Stimulated activated effector memory CD8-positive, alpha-beta T cell treated with anti-CD3 and anti-CD28 coated beads, Interleukin-12 subunit alpha, Interleukin-12 subunit beta, amount 100 ng/mL, for 72 hours (primary cell): ENCODE measurements around the gene SLC35F4.

Experiments
- ATAC-seq: fragments of 150-1000 bp; cut with Tn5 transposase; 2 replicates; pipeline ENCODE4 v1.10.0; 2021
- DNase-seq, 2 donors: peaks; one replicate each; pipeline ENCODE4 v3.0.0; 2021 to 2022; ENCODE audit warnings: low spot score in 2 of 2
- H3K27ac Mint-ChIP-seq: one replicate; pipeline ENCODE4 v1.8.0; 2022; ENCODE audit warnings: mild to moderate bottlenecking, mixed read lengths
- H3K36me3 Mint-ChIP-seq: one replicate; pipeline ENCODE4 v1.8.0; 2022; ENCODE audit warnings: mild to moderate bottlenecking, mixed read lengths
- H3K4me1 Mint-ChIP-seq: one replicate; pipeline ENCODE4 v1.8.0; 2022; ENCODE audit warnings: mixed read lengths
- H3K4me3 Mint-ChIP-seq: one replicate; pipeline ENCODE4 v1.8.0; 2022; ENCODE audit warnings: mild to moderate bottlenecking, mixed read lengths
- H3K9me3 Mint-ChIP-seq: one replicate; pipeline ENCODE4 v1.8.0; 2022; ENCODE audit warnings: mixed read lengths

The SLC35F4 gene

GRCh38 chr14:57686304-57686703 is 179.6 kb downstream of the SLC35F4 start:
- Mint-ChIP-seq H3K4me3 (no peak overlapping the region), H3K4me1 (no peaks in the 10 kb centered on the region), H3K36me3 (no peaks in the 10 kb centered on the region), H3K27ac (no peak overlapping the region), H3K9me3 (peaks cover 5% of the 10 kb centered on the region)
- ATAC-seq (no peak), DNase-seq (no peak)

- Mint-ChIP-seq H3K9me3 (peaks cover 6% of the 10 kb centered on the region), H3K4me3 (no peak overlapping the region), H3K4me1 (no peaks in the 10 kb centered on the region), H3K27ac (no peak overlapping the region), H3K36me3 (no peaks in the 10 kb centered on the region)
- ATAC-seq, result no peak
- no peak for DNase-seq
Observed at GRCh38 chr14:57671021-57671420, 194.9 kb downstream of the SLC35F4 start.

- no peaks in the 10 kb centered on the region for H3K4me1 Mint-ChIP-seq
- DNase-seq (no peak), ATAC-seq (no peak)
- no peak overlapping the region for H3K27ac Mint-ChIP-seq
- no peaks in the 10 kb centered on the region for H3K9me3 Mint-ChIP-seq
- H3K36me3 Mint-ChIP-seq, result no peaks in the 10 kb centered on the region
- H3K4me3 Mint-ChIP-seq, result no peak overlapping the region
Observed at GRCh38 chr14:57660208-57660607, 205.7 kb downstream of the SLC35F4 start.

GRCh38 chr14:57659052-57659451 is 206.8 kb downstream of the SLC35F4 start:
- Mint-ChIP-seq H3K27ac (no peak overlapping the region), H3K9me3 (no peaks in the 10 kb centered on the region), H3K36me3 (no peaks in the 10 kb centered on the region), H3K4me1 (no peaks in the 10 kb centered on the region), H3K4me3 (no peak overlapping the region)
- DNase-seq (no peak), ATAC-seq (no peak)

- no peaks in the 10 kb centered on the region for H3K36me3 Mint-ChIP-seq
- H3K27ac Mint-ChIP-seq, result no peak overlapping the region
- ATAC-seq (no peak), DNase-seq (no peak)
- H3K4me3 Mint-ChIP-seq, result no peak overlapping the region
- no peaks in the 10 kb centered on the region for H3K9me3 Mint-ChIP-seq
- no peaks in the 10 kb centered on the region for H3K4me1 Mint-ChIP-seq
Observed at GRCh38 chr14:57657487-57657886, 208.4 kb downstream of the SLC35F4 start.

GRCh38 chr14:57656853-57657252 is 209.0 kb downstream of the SLC35F4 start:
- no peaks in the 10 kb centered on the region for H3K36me3 Mint-ChIP-seq

GRCh38 chr14:57652769-57653168 is 213.1 kb downstream of the SLC35F4 start:
- ATAC-seq (no peak), DNase-seq (no peak)
- peaks cover 2% of the 10 kb centered on the region for H3K9me3 Mint-ChIP-seq
- no peak overlapping the region for H3K4me3 Mint-ChIP-seq
- no peaks in the 10 kb centered on the region for H3K36me3 Mint-ChIP-seq
- H3K27ac Mint-ChIP-seq, result no peak overlapping the region
- H3K4me1 Mint-ChIP-seq, result no peaks in the 10 kb centered on the region

More at GRCh38 chr14:57656853-57657252, 209.0 kb downstream of the SLC35F4 start:
- DNase-seq, result no peak
- Mint-ChIP-seq H3K4me1 (no peaks in the 10 kb centered on the region), H3K4me3 (no peak overlapping the region), H3K27ac (no peak overlapping the region), H3K9me3 (no peaks in the 10 kb centered on the region)
- no peak for ATAC-seq

GRCh38 chr14:57641776-57642175 is 224.1 kb downstream of the SLC35F4 start:
- Mint-ChIP-seq H3K9me3 (peaks cover 4% of the 10 kb centered on the region), H3K27ac (no peak overlapping the region), H3K36me3 (no peaks in the 10 kb centered on the region), H3K4me1 (no peaks in the 10 kb centered on the region), H3K4me3 (no peak overlapping the region)
- DNase-seq (no peak), ATAC-seq (no peak)

- no peaks in the 10 kb centered on the region for H3K36me3 Mint-ChIP-seq
- DNase-seq, result no peak
- H3K4me1 Mint-ChIP-seq, result no peaks in the 10 kb centered on the region
- H3K4me3 Mint-ChIP-seq, result no peak overlapping the region
- ATAC-seq, result no peak
- H3K27ac Mint-ChIP-seq, result no peak overlapping the region
- H3K9me3 Mint-ChIP-seq, result no peaks in the 10 kb centered on the region
Observed at GRCh38 chr14:57640036-57640435, 225.9 kb downstream of the SLC35F4 start.

- Mint-ChIP-seq H3K4me1 (no peaks in the 10 kb centered on the region), H3K36me3 (no peaks in the 10 kb centered on the region), H3K27ac (no peak overlapping the region), H3K4me3 (no peak overlapping the region), H3K9me3 (peaks cover 10% of the 10 kb centered on the region)
- no peak for DNase-seq
- no peak for ATAC-seq
Observed at GRCh38 chr14:57637901-57638300, 228.0 kb downstream of the SLC35F4 start.

GRCh38 chr14:57634335-57634734 is 231.6 kb downstream of the SLC35F4 start:
- Mint-ChIP-seq H3K36me3 (no peaks in the 10 kb centered on the region), H3K4me3 (no peak overlapping the region), H3K9me3 (peaks cover 10% of the 10 kb centered on the region), H3K27ac (no peak overlapping the region), H3K4me1 (no peaks in the 10 kb centered on the region)
- DNase-seq (no peak), ATAC-seq (no peak)

- H3K36me3 Mint-ChIP-seq, result no peaks in the 10 kb centered on the region
- no peak overlapping the region for H3K4me3 Mint-ChIP-seq
- no peak overlapping the region for H3K27ac Mint-ChIP-seq
Observed at GRCh38 chr14:57632649-57633048, 233.2 kb downstream of the SLC35F4 start.

GRCh38 chr14:57617510-57617909 is 248.4 kb downstream of the SLC35F4 start:
- Mint-ChIP-seq H3K9me3 (peaks cover 6% of the 10 kb centered on the region), H3K27ac (no peak overlapping the region), H3K4me1 (no peaks in the 10 kb centered on the region), H3K4me3 (no peak overlapping the region), H3K36me3 (no peaks in the 10 kb centered on the region)
- DNase-seq, result no peak
- no peak for ATAC-seq

More at GRCh38 chr14:57632649-57633048, 233.2 kb downstream of the SLC35F4 start:
- no peak for ATAC-seq
- DNase-seq, result no peak
- H3K4me1 Mint-ChIP-seq, result no peaks in the 10 kb centered on the region
- peaks cover 10% of the 10 kb centered on the region for H3K9me3 Mint-ChIP-seq

- no peak overlapping the region for H3K27ac Mint-ChIP-seq
- H3K36me3 Mint-ChIP-seq, result no peaks in the 10 kb centered on the region
- no peak for ATAC-seq
- peaks cover 9% of the 10 kb centered on the region for H3K9me3 Mint-ChIP-seq
- H3K4me1 Mint-ChIP-seq, result no peaks in the 10 kb centered on the region
- no peak for DNase-seq
- H3K4me3 Mint-ChIP-seq, result no peak overlapping the region
Observed at GRCh38 chr14:57612946-57613345, 252.9 kb downstream of the SLC35F4 start.

GRCh38 chr14:57611555-57612075 is 254.3 kb downstream of the SLC35F4 start:
- H3K4me1 Mint-ChIP-seq, result no peaks in the 10 kb centered on the region
- H3K36me3 Mint-ChIP-seq, result no peaks in the 10 kb centered on the region
- peaks cover 14% of the 10 kb centered on the region for H3K9me3 Mint-ChIP-seq
- H3K4me3 Mint-ChIP-seq, result no peak overlapping the region
- DNase-seq (no peak), ATAC-seq (no peak)
- H3K27ac Mint-ChIP-seq, result no peak overlapping the region

GRCh38 chr14:57610631-57611030 is 255.3 kb downstream of the SLC35F4 start:
- no peaks in the 10 kb centered on the region for H3K4me1 Mint-ChIP-seq
- H3K36me3 Mint-ChIP-seq, result no peaks in the 10 kb centered on the region
- no peak overlapping the region for H3K4me3 Mint-ChIP-seq
- DNase-seq (no peak), ATAC-seq (no peak)
- peaks cover 14% of the 10 kb centered on the region for H3K9me3 Mint-ChIP-seq
- H3K27ac Mint-ChIP-seq, result no peak overlapping the region
